CD4-positive, alpha-beta T cell treated with Interleukin-12 subunit alpha and Interleukin-12 subunit beta, for 1 hour (primary cell): ENCODE data around the gene STK39.

Source experiments
- DNase-seq: peaks from one replicate; pipeline ENCODE4 v3.0.0-alpha.2; 2020

Gene STK39

GRCh38 chr2:167943897-167944296 lies 303.5 kb downstream of the STK39 start:
- no peak for DNase-seq

DNA sequence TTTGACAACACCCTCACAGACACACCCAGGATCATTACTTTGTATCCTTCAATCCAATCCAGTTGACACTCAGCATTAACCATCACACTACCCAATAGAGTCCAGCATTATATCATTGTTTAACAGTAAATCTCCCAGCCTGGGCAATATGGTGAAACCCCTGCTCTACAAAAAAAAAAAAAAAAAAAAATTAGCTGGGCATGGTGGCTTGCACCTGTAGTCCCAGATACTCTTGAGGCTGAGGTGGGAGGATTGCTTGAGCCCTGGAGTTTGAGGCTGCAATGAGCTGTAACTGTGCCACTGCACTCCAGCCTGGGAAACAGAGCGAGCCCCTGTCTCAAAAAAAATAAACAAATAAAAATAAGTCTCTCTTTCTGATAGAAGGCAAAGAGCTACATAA lies 304.0 kb downstream of the STK39 start:
- DNase-seq, result no peak

DNA sequence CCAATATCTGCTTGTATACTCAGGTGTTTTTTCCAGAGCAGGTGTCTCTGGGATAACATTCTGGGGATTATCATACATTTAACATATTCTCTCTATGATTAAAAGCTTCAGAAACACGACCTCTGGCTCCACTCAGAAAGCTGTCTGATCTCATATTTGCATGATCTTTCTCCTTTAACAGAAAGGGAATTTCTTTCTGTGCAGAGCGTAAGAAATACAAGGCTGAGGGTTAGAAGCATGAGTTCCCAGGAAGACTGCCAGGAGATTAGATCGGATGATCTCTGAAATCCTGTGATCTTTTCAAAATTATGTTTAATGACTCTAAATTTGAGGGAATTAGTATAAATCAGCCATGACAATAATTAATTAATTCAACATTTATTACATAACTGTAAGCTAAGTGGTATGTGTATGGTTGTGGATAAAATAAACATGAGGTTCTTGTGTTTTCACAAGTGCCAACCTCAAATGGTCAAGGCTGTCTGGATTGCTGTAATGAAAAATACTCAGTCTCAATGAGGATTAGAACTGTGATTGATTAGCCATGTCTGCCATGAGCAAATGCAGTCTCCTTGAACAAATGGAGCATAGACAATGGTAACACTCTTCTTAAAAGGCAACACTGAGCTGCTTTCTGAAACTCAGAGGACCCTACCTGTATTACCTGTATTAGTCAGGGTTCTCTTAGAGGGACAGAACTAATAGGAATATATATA lies 304.9 kb downstream of the STK39 start:
- no peak for DNase-seq

DNA sequence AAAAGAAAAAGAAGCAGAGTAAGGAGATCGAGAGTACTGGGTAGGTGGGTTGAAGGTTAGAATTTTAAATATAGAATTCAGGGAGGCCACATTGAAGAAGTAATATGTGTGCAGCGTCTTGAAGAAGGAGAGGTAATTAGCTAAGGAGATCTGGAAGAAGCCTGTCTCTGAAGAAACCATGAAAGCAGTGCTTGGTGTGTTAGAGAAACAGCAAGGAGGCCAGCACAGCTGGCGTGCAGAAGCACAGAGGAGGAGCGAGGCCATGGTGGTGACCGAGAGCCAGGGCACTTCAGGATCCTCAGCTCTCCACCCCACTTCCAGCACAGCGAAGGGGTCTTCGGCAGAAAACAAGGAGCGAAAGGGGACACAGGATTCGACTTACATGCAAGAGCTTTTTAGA lies 305.8 kb downstream of the STK39 start:
- DNase-seq, result no peak

- DNase-seq, result no peak
These were observed 306.5 kb downstream of the STK39 start for GRCh38 chr2:167940734-167941507.

- no peak for DNase-seq
These were observed 307.1 kb downstream of the STK39 start for GRCh38 chr2:167940346-167940725.

DNA sequence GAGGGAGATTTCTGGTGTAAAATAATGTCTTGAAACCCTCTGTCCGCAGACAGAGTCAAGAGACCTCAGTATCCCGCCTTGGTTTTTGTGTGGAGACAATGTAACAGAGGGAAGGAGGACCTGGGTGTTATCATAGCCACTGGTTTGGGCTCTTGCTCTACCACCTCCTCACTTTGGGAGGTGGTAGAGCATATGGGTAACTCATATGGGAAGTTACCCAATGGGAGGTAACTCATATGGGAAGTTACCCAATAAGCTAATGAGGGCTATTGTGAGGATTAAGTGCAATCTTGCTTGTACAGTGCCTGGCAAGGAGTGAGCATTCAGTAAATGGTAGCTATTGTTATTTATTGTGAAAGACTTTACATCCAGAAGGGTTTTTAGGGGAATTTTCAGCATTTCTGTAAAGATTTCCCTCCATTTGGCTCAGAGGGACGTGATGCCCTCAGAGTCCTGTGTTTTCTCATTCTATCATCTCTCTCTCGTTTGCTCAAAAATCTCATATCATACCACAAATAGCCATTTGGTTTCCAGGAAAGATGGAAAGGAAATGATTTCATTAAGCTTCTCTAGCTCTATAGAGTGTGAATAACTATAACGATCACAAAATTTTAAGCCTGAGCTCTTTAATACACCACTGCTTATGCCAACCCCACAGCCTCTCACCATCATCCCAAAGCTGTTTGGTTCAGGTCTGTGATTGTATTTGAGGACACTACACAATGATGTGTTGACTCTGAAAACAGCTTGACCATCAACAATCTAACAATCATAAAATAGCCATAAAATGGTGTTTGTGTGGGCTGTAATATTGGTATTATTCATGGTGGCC lies 307.7 kb downstream of the STK39 start:
- DNase-seq, result no peak

- DNase-seq, result no peak
These were observed 310.0 kb downstream of the STK39 start for GRCh38 chr2:167937403-167937802.

DNA sequence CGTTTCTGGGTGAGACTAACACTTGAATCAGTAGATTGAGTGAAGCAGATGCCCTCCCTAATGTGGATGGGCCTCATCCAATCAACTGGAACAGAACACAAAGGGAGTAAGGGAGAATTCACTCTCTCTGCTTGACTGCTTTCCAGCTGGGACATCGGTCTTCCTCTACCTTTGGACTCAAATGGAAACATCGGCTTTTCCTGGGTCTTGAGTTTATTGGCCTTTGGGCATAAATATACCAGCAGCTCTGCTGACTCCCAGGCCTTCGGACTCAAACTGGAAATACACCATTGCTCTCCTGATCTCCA lies 311.6 kb downstream of the STK39 start:
- no peak for DNase-seq

DNA sequence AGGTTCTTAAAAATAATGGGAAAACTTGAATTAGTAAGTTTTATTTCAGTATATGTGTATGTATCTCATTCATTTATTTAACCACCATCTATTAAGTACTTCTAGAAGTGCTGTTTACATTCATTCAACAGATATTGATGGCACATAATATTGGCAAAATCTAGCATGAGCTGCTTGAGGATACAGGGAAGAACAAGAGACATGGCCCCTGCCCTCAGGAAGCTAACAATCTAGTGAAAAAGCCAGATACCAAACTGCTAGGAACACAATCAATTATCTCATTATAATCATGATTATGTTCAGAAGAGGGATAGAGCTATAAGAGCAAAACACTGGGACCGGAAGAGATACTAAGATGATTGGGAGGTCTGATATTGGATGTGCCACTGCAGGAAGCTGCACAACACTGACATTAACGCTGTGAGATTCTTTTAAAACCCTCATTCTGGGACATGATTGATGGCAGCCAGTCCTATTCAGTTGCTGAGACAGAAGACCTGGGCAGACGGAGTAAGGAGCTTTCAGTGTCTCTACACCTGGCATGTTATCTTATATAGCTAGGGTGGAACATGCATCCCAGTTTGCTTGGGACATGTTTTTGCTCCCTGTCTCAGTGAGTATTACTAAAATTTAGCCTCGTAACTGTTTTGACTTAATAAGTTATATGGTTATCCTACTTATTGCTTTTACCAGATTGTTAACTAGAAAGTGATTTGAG lies 314.1 kb downstream of the STK39 start:
- DNase-seq, result no peak

GRCh38 chr2:167932123-167932693 lies 315.2 kb downstream of the STK39 start:
- DNase-seq, result no peak

GRCh38 chr2:167929484-167929883 lies 317.9 kb downstream of the STK39 start:
- DNase-seq, result no peak

DNA sequence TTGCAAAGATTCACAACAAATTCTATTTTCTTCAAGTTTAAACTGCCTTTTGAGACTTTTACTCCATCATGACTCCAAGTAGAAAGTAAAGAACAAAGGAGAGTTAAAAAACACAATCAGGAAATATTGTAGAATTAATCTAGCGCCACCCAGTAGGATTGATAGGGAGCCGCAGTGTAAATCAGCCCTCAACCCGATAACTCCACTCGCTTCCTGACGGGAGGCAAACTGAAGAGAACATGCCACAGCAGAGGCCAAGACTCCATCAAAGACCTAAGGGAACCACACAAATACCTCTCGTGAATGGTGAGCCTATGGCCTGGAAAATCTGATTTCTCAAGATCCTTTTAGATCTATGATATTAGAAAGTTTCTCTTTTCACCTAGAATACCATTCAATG lies 319.0 kb downstream of the STK39 start:
- DNase-seq, result no peak

DNA sequence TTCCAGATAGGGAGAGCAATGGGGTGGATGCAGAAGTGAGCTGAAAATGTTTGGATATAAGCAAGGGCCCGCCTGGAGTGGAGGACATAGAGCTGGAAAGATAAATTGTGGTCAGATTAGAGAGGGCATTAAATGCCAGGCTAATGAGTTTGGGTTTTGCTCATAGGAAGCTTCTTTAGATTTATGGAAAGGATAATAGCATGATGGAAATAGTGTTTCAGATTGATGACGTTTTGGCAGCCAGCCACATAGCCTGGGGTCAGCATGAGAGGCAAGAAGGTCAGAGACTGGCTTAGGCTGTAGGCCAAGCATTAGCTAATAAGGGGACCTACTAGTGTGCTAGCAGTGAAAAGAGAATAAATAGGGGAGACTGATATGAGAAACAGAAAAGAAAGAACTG lies 321.6 kb downstream of the STK39 start:
- no peak for DNase-seq

- DNase-seq, result no peak
These were observed 322.8 kb downstream of the STK39 start for GRCh38 chr2:167924556-167924955.

- DNase-seq, result no peak
These were observed 330.6 kb downstream of the STK39 start for GRCh38 chr2:167916756-167917155.

DNA sequence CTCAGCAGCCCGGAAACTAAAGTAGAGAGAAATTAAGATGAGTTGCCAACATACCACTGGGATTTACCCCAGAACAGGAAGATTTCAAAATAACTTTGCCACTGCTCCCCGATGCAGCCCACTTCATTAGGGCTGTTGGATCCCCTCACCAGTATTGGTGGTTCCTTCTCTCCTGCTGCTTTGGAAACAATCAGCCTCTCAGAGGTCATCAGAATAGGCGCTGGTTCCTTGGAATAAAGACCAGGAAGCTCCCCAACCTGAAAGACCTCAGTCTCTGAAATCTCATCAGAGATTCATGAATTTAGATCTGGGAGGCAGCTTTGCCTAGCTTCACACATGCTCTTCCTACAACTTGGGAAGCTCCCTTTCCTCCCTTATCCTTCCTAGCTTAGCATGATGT lies 332.4 kb downstream of the STK39 start:
- no peak for DNase-seq

GRCh38 chr2:167908786-167909185 lies 338.6 kb downstream of the STK39 start:
- DNase-seq, result no peak

DNA sequence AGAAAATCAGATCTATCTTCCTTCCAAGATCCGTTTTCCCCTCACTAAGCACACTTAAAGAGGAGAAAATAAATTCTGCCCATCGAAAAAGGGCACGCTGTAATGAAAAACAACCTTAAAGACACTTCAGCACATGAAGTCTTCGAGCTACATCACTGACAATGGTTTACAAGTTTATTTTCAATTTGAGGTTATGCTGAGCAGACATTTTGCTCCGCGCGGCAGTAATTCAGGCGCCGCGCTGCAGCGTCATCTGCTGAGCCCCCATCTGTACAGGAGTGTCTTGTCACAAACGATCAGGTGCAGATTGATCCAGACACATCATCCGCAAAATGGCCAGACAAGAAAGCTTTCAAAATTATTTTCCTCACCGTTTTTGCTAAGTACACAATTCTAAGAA lies 341.7 kb downstream of the STK39 start:
- DNase-seq, result no peak
